ENCODE results near the gene MAST2.

Gene MAST2

GRCh38 chr1:45765999-45766792, 37.2 kb upstream of the MAST2 start:
- ATAC-seq: no peak
- TF ChIP-seq ZNF70 (CRISPR knock-in tag; IDR thresholded peaks at IDR 0.05): no peak
- TF ChIP-seq ZNF8 (CRISPR knock-in tag; IDR thresholded peaks at IDR 0.05): no peak
- TF ChIP-seq PPARA (CRISPR knock-in tag; IDR thresholded peaks at IDR 0.05; ENCODE audit: borderline replicate concordance): no peak
- no peak for TF ChIP-seq TOX (CRISPR knock-in tag; IDR thresholded peaks at IDR 0.05; ENCODE audit: borderline replicate concordance)
- TF ChIP-seq ARNTL (CRISPR knock-in tag; IDR thresholded peaks at IDR 0.05; ENCODE audit: borderline replicate concordance, low read depth): no peak
- no peak for TF ChIP-seq ZNF565 (CRISPR knock-in tag; conservative IDR thresholded peaks at IDR 0.05; ENCODE audit: low read depth)
- TF ChIP-seq ZC3H10 (CRISPR knock-in tag; IDR thresholded peaks at IDR 0.05): no peak
- no peak for TF ChIP-seq TSHZ2 (CRISPR knock-in tag; IDR thresholded peaks at IDR 0.05)
- TF ChIP-seq PATZ1 (CRISPR knock-in tag; IDR thresholded peaks at IDR 0.05; ENCODE audit: borderline replicate concordance): no peak
- no peak for TF ChIP-seq CSDC2 (CRISPR knock-in tag; IDR thresholded peaks at IDR 0.05)
- TF ChIP-seq BACH2 (CRISPR knock-in tag; IDR thresholded peaks at IDR 0.05; ENCODE audit: borderline replicate concordance): no peak
- TF ChIP-seq GLIS3 (CRISPR knock-in tag; IDR thresholded peaks at IDR 0.05): no peak
- no peak for TF ChIP-seq POU6F1 (CRISPR knock-in tag; IDR thresholded peaks at IDR 0.05; ENCODE audit: borderline replicate concordance, low read depth)
- no peak for TF ChIP-seq ISL1 (CRISPR knock-in tag; IDR thresholded peaks at IDR 0.05)
- TF ChIP-seq ZFP30 (CRISPR knock-in tag; IDR thresholded peaks at IDR 0.05): no peak
- TF ChIP-seq RARB (CRISPR knock-in tag; IDR thresholded peaks at IDR 0.05): no peak
- TF ChIP-seq CSRNP3 (CRISPR knock-in tag; IDR thresholded peaks at IDR 0.05): no peak
- no peak for TF ChIP-seq ZFP3 (CRISPR knock-in tag; IDR thresholded peaks at IDR 0.05)

- peak; percentile 76 for ATAC-seq
- TF ChIP-seq PATZ1 (CRISPR knock-in tag; IDR thresholded peaks at IDR 0.05; ENCODE audit: borderline replicate concordance): no peak
- TF ChIP-seq BACH2 (CRISPR knock-in tag; IDR thresholded peaks at IDR 0.05; ENCODE audit: borderline replicate concordance): no peak
- no peak for TF ChIP-seq CREB5 (CRISPR knock-in tag; IDR thresholded peaks at IDR 0.05; ENCODE audit: low read depth)
- no peak for TF ChIP-seq OSR1 (CRISPR knock-in tag; IDR thresholded peaks at IDR 0.05)
- no peak for TF ChIP-seq CSDC2 (CRISPR knock-in tag; IDR thresholded peaks at IDR 0.05)
- TF ChIP-seq ZNF8 (CRISPR knock-in tag; IDR thresholded peaks at IDR 0.05): no peak
- TF ChIP-seq ISL1 (CRISPR knock-in tag; IDR thresholded peaks at IDR 0.05): no peak
- no peak for TF ChIP-seq ARNTL (CRISPR knock-in tag; IDR thresholded peaks at IDR 0.05; ENCODE audit: borderline replicate concordance, low read depth)
- TF ChIP-seq ZC3H10 (CRISPR knock-in tag; IDR thresholded peaks at IDR 0.05): no peak
- no peak for TF ChIP-seq TSHZ2 (CRISPR knock-in tag; IDR thresholded peaks at IDR 0.05)
- no peak for TF ChIP-seq ZNF565 (CRISPR knock-in tag; conservative IDR thresholded peaks at IDR 0.05; ENCODE audit: low read depth)
- TF ChIP-seq POU6F1 (CRISPR knock-in tag; IDR thresholded peaks at IDR 0.05; ENCODE audit: borderline replicate concordance, low read depth): no peak
- TF ChIP-seq TOX (CRISPR knock-in tag; IDR thresholded peaks at IDR 0.05; ENCODE audit: borderline replicate concordance): no peak
- TF ChIP-seq TCF4 (CRISPR knock-in tag; IDR thresholded peaks at IDR 0.05; ENCODE audit: borderline replicate concordance): no peak
- no peak for TF ChIP-seq RARB (CRISPR knock-in tag; IDR thresholded peaks at IDR 0.05)
- TF ChIP-seq GLIS3 (CRISPR knock-in tag; IDR thresholded peaks at IDR 0.05): no peak
- TF ChIP-seq PPARA (CRISPR knock-in tag; IDR thresholded peaks at IDR 0.05; ENCODE audit: borderline replicate concordance): no peak
Observed at GRCh38 chr1:45767035-45767434, 36.4 kb upstream of the MAST2 start.

All from SK-N-SH treated with all-trans-retinoic acid at 6 μM for 48 hours (cell line).